Lung (tissue), 12 donors: ENCODE results near the gene GRIK3. TPM values are rescaled to one million over a fixed set of nuclear protein-coding genes. Genes with fewer than 3 reads are reported as not detected.

Experiments
- ATAC-seq: fragments of 200-7000 bp; cut with Tn5 transposase; one replicate; pipeline ENCODE4 v1.9.1; 2020; ENCODE audit warnings: moderate number of reproducible peaks; ENCODE audit not compliant: insufficient read depth, low FRiP score
- DNase-seq, 3 donors: peaks; one replicate each; pipeline ENCODE4 v3.0.0-alpha.2; 2013 to 2017
- H3K27ac ChIP-seq, 2 donors: one replicate each; pipeline ENCODE4 v1.5.1; 2013; ENCODE audit warnings: mild to moderate bottlenecking in 2 of 2, moderate library complexity in 2 of 2, control low read depth in 1 of 2, inconsistent platforms in 1 of 2, low read depth in 1 of 2, low read length in 1 of 2
- H3K27me3 ChIP-seq, 3 donors: one replicate each; pipeline ENCODE4 v1.5.1; 2013; ENCODE audit warnings: low read length in 2 of 3; ENCODE audit not compliant: control insufficient read depth in 3 of 3, insufficient read depth in 3 of 3
- H3K36me3 ChIP-seq, 4 donors: one replicate each; pipeline ENCODE4 v1.5.1; 2013; ENCODE audit warnings: low read length in 4 of 4, mild to moderate bottlenecking in 1 of 4, moderate library complexity in 1 of 4; ENCODE audit not compliant: control insufficient read depth in 4 of 4, insufficient read depth in 4 of 4
- H3K4me1 ChIP-seq, 5 donors: one replicate each; pipeline ENCODE4 v1.5.1; 2013; ENCODE audit warnings: low read length in 5 of 5, mild to moderate bottlenecking in 2 of 5, moderate library complexity in 1 of 5; ENCODE audit not compliant: control insufficient read depth in 5 of 5, insufficient read depth in 5 of 5
- H3K4me3 ChIP-seq: one replicate; pipeline ENCODE4 v1.5.1; 2013; ENCODE audit warnings: mild to moderate bottlenecking, control low read depth, moderate library complexity
- H3K9ac ChIP-seq, 2 donors: one replicate each; pipeline ENCODE4 v1.5.1; 2013; ENCODE audit warnings: low read length in 2 of 2, control low read depth in 1 of 2; ENCODE audit not compliant: insufficient read depth in 1 of 2
- H3K9me3 ChIP-seq, 4 donors: one replicate each; pipeline ENCODE4 v1.5.1; 2013; ENCODE audit warnings: low read length in 3 of 4, mild to moderate bottlenecking in 1 of 4, moderate library complexity in 1 of 4; ENCODE audit not compliant: control insufficient read depth in 4 of 4, insufficient read depth in 3 of 4
- CTCF ChIP-seq: IDR thresholded peaks from 2 replicates; pipeline ENCODE4 v1.5.1; 2012; ENCODE audit warnings: mild to moderate bottlenecking; ENCODE audit errors: control extremely low read depth, extremely low read depth
- WGBS, 2 donors: extraction: QIAGEN DNeasy Blood & Tissue Kit; methylation state at CpG; one replicate each; pipeline ENCODE4 v1.1.7; 2013; 5-methylcytosine and 5-hydroxymethylcytosine counted together
- polyA plus RNA-seq, 2 donors: library from polyadenylated mRNA; stranded (reverse); fragments of 200-250 nt; gene quantifications; one replicate each; pipeline ENCODE4 v1.2.1, GENCODE V29; 2013
- total RNA-seq, 2 donors: library from RNA; depleted of rRNA in 1 of 2; stranded (reverse); fragments of >200 nt in 1 of 2; gene quantifications; one replicate each; pipeline ENCODE4 v1.2.1, GENCODE V29; 2014 to 2021
- donor health status: control.
- donor health status: control.
- donor health status: Bipolar disorder and iron deficiency.
- donor health status: healthy.
- donor health status: DM: yes; HTN: yes; CAD: no.

Gene GRIK3
- total and polyA plus RNA-seq, 4 donors: 0.01 to 0.40 (median 0.07) TPM

GRCh38 chr1:36793452-36793851, 240.9 kb downstream of the GRIK3 start:
- peaks cover 0 to 5% (median 2%) of the 10 kb centered on the region in 3 donors for H3K27me3 ChIP-seq
- no peak for ATAC-seq
- TF ChIP-seq CTCF: no peak
- H3K36me3 ChIP-seq: no peaks in the 10 kb centered on the region
- no peaks in the 10 kb centered on the region for H3K4me1 ChIP-seq
- no peak for DNase-seq
- H3K4me3 ChIP-seq: no peak overlapping the region
- no peaks in the 10 kb centered on the region for H3K9me3 ChIP-seq
- no peak overlapping the region for H3K27ac ChIP-seq
- no peak overlapping the region for H3K9ac ChIP-seq

GRCh38 chr1:36792292-36792691, 242.0 kb downstream of the GRIK3 start:
- DNase-seq (no peak), ATAC-seq (no peak)
- no peaks in the 10 kb centered on the region for H3K9me3 ChIP-seq
- H3K36me3 ChIP-seq: no peaks in the 10 kb centered on the region
- TF ChIP-seq CTCF: no peak
- H3K9ac ChIP-seq: no peak overlapping the region
- peaks cover 0 to 2% (median 0%) of the 10 kb centered on the region in 3 donors for H3K27me3 ChIP-seq
- H3K4me1 ChIP-seq: no peaks in the 10 kb centered on the region
- WGBS, 2 donors: 66 to 72% methylated on average over 8 of the region's 8 CpGs
- no peak overlapping the region for H3K27ac ChIP-seq
- H3K4me3 ChIP-seq: no peak overlapping the region

- no peaks in the 10 kb centered on the region for H3K9me3 ChIP-seq
- H3K9ac ChIP-seq: no peak overlapping the region
- peaks cover 0 to 2% (median 0%) of the 10 kb centered on the region in 3 donors for H3K27me3 ChIP-seq
- ATAC-seq (no peak), DNase-seq (no peak)
- no peak overlapping the region for H3K27ac ChIP-seq
- no peaks in the 10 kb centered on the region for H3K36me3 ChIP-seq
- 69 to 72% methylated on average over 10 of the region's 10 CpGs for WGBS, 2 donors
- H3K4me3 ChIP-seq: no peak overlapping the region
- no peaks in the 10 kb centered on the region for H3K4me1 ChIP-seq
- no peak for TF ChIP-seq CTCF
These were observed 244.1 kb downstream of the GRIK3 start for GRCh38 chr1:36790191-36790590.

DNA sequence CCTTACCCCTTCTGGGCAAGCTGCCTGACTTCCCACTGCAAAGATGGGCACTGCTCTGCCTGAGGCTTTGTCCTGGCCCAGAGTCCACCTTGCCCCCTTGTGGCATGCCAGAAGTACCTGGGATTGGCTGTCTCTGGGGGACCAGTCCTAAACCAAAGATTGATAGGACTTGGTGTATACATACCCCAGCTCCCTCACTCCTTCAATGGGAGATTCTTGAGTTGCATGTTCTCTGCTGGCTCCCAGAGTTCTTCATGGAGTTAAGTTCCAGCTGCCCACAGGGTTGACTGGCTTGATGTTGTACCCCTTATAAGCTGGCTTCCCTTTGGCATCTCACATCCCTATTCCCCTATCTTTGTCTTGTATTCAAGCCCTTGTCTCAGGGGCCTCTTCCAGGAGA, 244.8 kb downstream of the GRIK3 start:
- DNase-seq (no peak), ATAC-seq (no peak)
- Histone ChIP-seq H3K27me3 (peaks cover 0 to 2% (median 0%) of the 10 kb centered on the region in 3 donors), H3K9me3 (no peaks in the 10 kb centered on the region), H3K4me1 (no peaks in the 10 kb centered on the region), H3K27ac (no peak overlapping the region), H3K9ac (no peak overlapping the region), H3K36me3 (no peaks in the 10 kb centered on the region), H3K4me3 (no peak overlapping the region)
- TF ChIP-seq CTCF: no peak
